Testis (tissue), 3 donors: ENCODE data around the gene KIAA1671. TPM values are rescaled to one million over a fixed set of nuclear protein-coding genes. Genes with fewer than 3 reads are reported as not detected.

Experiments
- polyA plus RNA-seq: library from polyadenylated mRNA; stranded (reverse); fragments of 350-450 nt; fragmentation: Illumina TruSeq; extraction: RNeasy Lipid Tissue Mini Kit (QIAGEN cat#74804); gene quantifications from one replicate; pipeline ENCODE4 v1.2.3, GENCODE V29; 2014; ENCODE audit warnings: low read depth, low replicate concordance; ENCODE audit not compliant: insufficient read depth
- small RNA-seq, 2 donors: library from RNA; depleted of rRNA; stranded (forward); fragments of <200 nt; gene quantifications; one replicate each; pipeline ENCODE3, GENCODE V24; 2016
- total RNA-seq, 2 donors: library from RNA; depleted of rRNA; stranded (reverse); fragments of >200 nt; gene quantifications; one replicate each; pipeline ENCODE4 v1.2.3, GENCODE V29; 2016

KIAA1671 gene
- total and polyA plus RNA-seq, 3 donors from 2014 or later, result 16.8 to 28.6 (median 24.4) TPM

Small RNA genes lying within 50 kb of the gene (small RNA-seq; reads per million reads assigned to genes)
- gene Z99916.2, result 0 reads per million in 2 donors

Other genes starting within 250 kb of the KIAA1671 start
- gene PIWIL3, start 178.0 kb upstream of the KIAA1671 start, total RNA-seq, result 1 to 10 TPM; 1.9 to 2.3 TPM
- gene PIWIL3, start 178.0 kb upstream of the KIAA1671 start, polyA plus RNA-seq, result 1.5 TPM
- gene SGSM1, start 146.5 kb upstream of the KIAA1671 start, total RNA-seq, result 1 to 10 TPM; 7.9 to 8.4 TPM
- gene SGSM1, start 146.5 kb upstream of the KIAA1671 start, polyA plus RNA-seq, result 5.1 TPM
- not detected for gene LHFPL7, start 6.0 kb upstream of the KIAA1671 start, total RNA-seq
- not detected for gene LHFPL7, start 6.0 kb upstream of the KIAA1671 start, polyA plus RNA-seq
- gene CRYBB3, start 247.1 kb downstream of the KIAA1671 start, total RNA-seq, result under 1 TPM in 1 of 2 donors, not detected in 1; 0.63 TPM
- gene CRYBB3, start 247.1 kb downstream of the KIAA1671 start, polyA plus RNA-seq, result 0.67 TPM